CD14-positive monocyte (primary cell): ENCODE results near the gene MED12L. TPM values are rescaled to one million over a fixed set of nuclear protein-coding genes. Genes with fewer than 3 reads are reported as not detected.

Experiments used
- DNase-seq, 3 donors: peaks; one replicate each; pipeline ENCODE4 v3.0.0-alpha.2; 2011 to 2022
- H2AFZ ChIP-seq: 2 replicates; pipeline ENCODE4 v1.6.0; 2012; ENCODE audit warnings: mild to moderate bottlenecking, low read depth, low read length, inconsistent platforms; ENCODE audit not compliant: insufficient read depth, poor library complexity, severe bottlenecking
- H3K27ac ChIP-seq, 2 donors: 1 replicate in 1 of 2; 2 replicates in 1 of 2; pipeline ENCODE4 v1.5.1; 2012 to 2013; ENCODE audit warnings: low read length in 2 of 2, control low read depth in 1 of 2, inconsistent platforms in 1 of 2, low read depth in 1 of 2, mild to moderate bottlenecking in 1 of 2
- H3K27me3 ChIP-seq, 2 donors: one replicate each; pipeline versions ENCODE4 v1.6.0 to v1.6.1; 2011 to 2013; ENCODE audit warnings: low read length in 2 of 2; ENCODE audit not compliant: control insufficient read depth in 2 of 2, insufficient read depth in 2 of 2
- H3K36me3 ChIP-seq, 2 donors: replicated peaks in 1 of 2; 1 replicate in 1 of 2; 2 replicates in 1 of 2; pipeline versions ENCODE4 v1.5.1 to v1.6.1; 2012 to 2013; ENCODE audit warnings: low read length in 2 of 2, control low read depth in 1 of 2, inconsistent platforms in 1 of 2, mild to moderate bottlenecking in 1 of 2; ENCODE audit not compliant: insufficient read depth in 2 of 2, control insufficient read depth in 1 of 2
- H3K4me1 ChIP-seq, 2 donors: 1 replicate in 1 of 2; 2 replicates in 1 of 2; pipeline versions ENCODE4 v1.5.1 to v1.6.1; 2012 to 2013; ENCODE audit warnings: low read length in 2 of 2, control low read depth in 1 of 2, inconsistent platforms in 1 of 2, mild to moderate bottlenecking in 1 of 2, moderate library complexity in 1 of 2; ENCODE audit not compliant: insufficient read depth in 2 of 2, control insufficient read depth in 1 of 2
- H3K4me2 ChIP-seq: replicated peaks from 2 replicates; pipeline ENCODE3; 2012; ENCODE audit warnings: low read length, moderate library complexity, mild to moderate bottlenecking; ENCODE audit not compliant: poor library complexity, severe bottlenecking; ENCODE audit errors: extremely low read depth
- H3K4me3 ChIP-seq, 3 experiments: fragments of 200-600 bp in 1 of 3; sonication (generic) in 1 of 3; replicated peaks in 1 of 3; 1 replicate in 2 of 3; 2 replicates in 1 of 3; pipeline ENCODE4 v1.5.1; 2011 to 2013; ENCODE audit warnings: low read length in 3 of 3, mild to moderate bottlenecking in 3 of 3, control low read depth in 2 of 3, low read depth in 2 of 3, inconsistent platforms in 1 of 3, moderate library complexity in 1 of 3
- H3K79me2 ChIP-seq: 2 replicates; pipeline ENCODE4 v1.6.0; 2012; ENCODE audit warnings: mild to moderate bottlenecking, control low read depth, inconsistent platforms, low read length, moderate library complexity; ENCODE audit not compliant: insufficient read depth
- H3K9ac ChIP-seq: 2 replicates; pipeline ENCODE4 v1.6.0; 2017; ENCODE audit warnings: low read length, mild to moderate bottlenecking; ENCODE audit not compliant: insufficient read depth, poor library complexity, severe bottlenecking
- H3K9me3 ChIP-seq, 2 donors: replicated peaks in 1 of 2; 1 replicate in 1 of 2; 2 replicates in 1 of 2; pipeline versions ENCODE4 v1.5.1 to v1.6.1; 2012 to 2013; ENCODE audit warnings: low read length in 2 of 2, control low read depth in 1 of 2; ENCODE audit not compliant: control insufficient read depth in 1 of 2, insufficient read depth in 1 of 2
- H4K20me1 ChIP-seq: 2 replicates; pipeline ENCODE4 v1.6.0; 2012; ENCODE audit warnings: mild to moderate bottlenecking, low read length, control low read depth, moderate library complexity; ENCODE audit not compliant: insufficient read depth
- H3K27ac Mint-ChIP-seq, 7 donors: one replicate each; pipeline ENCODE4 v1.8.0; 2020; ENCODE audit warnings: mild to moderate bottlenecking in 7 of 7, mixed read lengths in 7 of 7, moderate library complexity in 6 of 7, inconsistent platforms in 2 of 7
- H3K27me3 Mint-ChIP-seq, 3 donors: one replicate each; pipeline ENCODE4 v1.8.0; 2021 to 2022; ENCODE audit warnings: low read depth in 3 of 3, mild to moderate bottlenecking in 3 of 3, mixed read lengths in 3 of 3, moderate library complexity in 3 of 3, inconsistent platforms in 1 of 3
- H3K36me3 Mint-ChIP-seq, 2 donors: one replicate each; pipeline ENCODE4 v1.8.0; 2020; ENCODE audit warnings: mixed read lengths in 2 of 2, inconsistent platforms in 1 of 2, mild to moderate bottlenecking in 1 of 2
- H3K4me1 Mint-ChIP-seq: one replicate; pipeline ENCODE4 v1.8.0; 2020; ENCODE audit warnings: mild to moderate bottlenecking, mixed read lengths
- H3K4me3 Mint-ChIP-seq, 2 donors: one replicate each; pipeline ENCODE4 v1.8.0; 2020; ENCODE audit warnings: mild to moderate bottlenecking in 2 of 2, mixed read lengths in 2 of 2, moderate library complexity in 1 of 2
- H3K9me3 Mint-ChIP-seq, 7 donors: one replicate each; pipeline ENCODE4 v1.8.0; 2020 to 2022; ENCODE audit warnings: mixed read lengths in 7 of 7, mild to moderate bottlenecking in 6 of 7, moderate library complexity in 6 of 7, inconsistent platforms in 2 of 7
- WGBS: methylation state at CpG from one replicate; pipeline ENCODE4 v1.1.5; 2013; ENCODE audit warnings: missing lambda C conversion rate; ENCODE audit not compliant: insufficient coverage; 5-methylcytosine and 5-hydroxymethylcytosine counted together
- intact Hi-C, 2 donors: fragments of 100-400 bp; cut with micrococcal nuclease; formaldehyde crosslinking; loops; one replicate each; pipeline versions ENCODE4 v1.15.0 to v1.15.1; 2023
- polyA plus RNA-seq, 3 donors: library from polyadenylated mRNA; depleted of rRNA in 1 of 3; unstranded in 2 of 3; stranded (reverse) in 1 of 3; fragments of 300-500 nt in 2 of 3; fragments of >200 nt in 1 of 3; fragmentation: Illumina TruSeq in 2 of 3; gene quantifications; 1 replicate in 2 of 3; 2 replicates in 1 of 3; pipeline ENCODE4 v1.2.3, GENCODE V29; 2012 to 2021
- TF ChIP-seq, protein P1 (sequence below): fragments of 200-600 bp; IDR thresholded peaks from one replicate; pipeline ENCODE4 v1.8.0; 2022; ENCODE audit warnings: antibody characterized with exemption, mild to moderate bottlenecking

Gene MED12L
- polyA plus RNA-seq, 3 donors: 0.12 to 0.29 TPM; not detected in 1

DNA sequence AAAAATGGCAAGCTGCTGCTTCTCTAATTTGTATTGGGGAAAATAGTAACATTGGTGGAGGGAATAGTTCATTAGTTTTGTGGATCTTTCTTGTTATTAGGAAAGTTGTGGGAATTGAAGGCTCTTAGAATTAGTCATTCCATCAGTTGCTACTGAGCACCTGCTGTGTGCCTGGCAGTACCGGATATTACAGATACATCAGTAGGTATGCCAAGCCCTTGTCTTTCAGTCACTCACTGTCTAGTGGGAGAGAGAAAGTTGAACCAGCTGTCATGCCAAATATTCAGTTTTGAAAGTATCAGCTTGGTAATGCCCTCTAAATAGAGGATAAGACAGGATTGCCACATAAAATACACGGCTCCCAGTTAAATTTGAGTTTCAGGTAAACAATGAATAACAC is 342.9 kb downstream of the MED12L start:
- H3K9me3 Mint-ChIP-seq: no peaks in the 10 kb centered on the region
- H3K9ac ChIP-seq: no peak overlapping the region
- no peak for DNase-seq
- H3K4me1 ChIP-seq: peaks cover 4 to 5% of the 10 kb centered on the region in 2 donors
- no peaks in the 10 kb centered on the region for H3K27me3 ChIP-seq
- no peak overlapping the region for H3K4me3 Mint-ChIP-seq
- 100% methylated on average over 1 of the region's 2 CpGs for WGBS
- no peaks in the 10 kb centered on the region for H3K27me3 Mint-ChIP-seq
- no peak overlapping the region for H3K4me2 ChIP-seq
- intact Hi-C loops: no loop called here
- no peaks in the 10 kb centered on the region for H3K79me2 ChIP-seq
- peaks cover 6% of the 10 kb centered on the region for H3K4me1 Mint-ChIP-seq
- H4K20me1 ChIP-seq: no peaks in the 10 kb centered on the region
- H3K36me3 Mint-ChIP-seq: no peaks in the 10 kb centered on the region
- no peak overlapping the region for H3K4me3 ChIP-seq
- H3K9me3 ChIP-seq: no peaks in the 10 kb centered on the region
- H3K27ac ChIP-seq: no peak overlapping the region
- no peak overlapping the region for H3K27ac Mint-ChIP-seq
- no peaks in the 10 kb centered on the region for H3K36me3 ChIP-seq
- TF ChIP-seq, protein P1, sequence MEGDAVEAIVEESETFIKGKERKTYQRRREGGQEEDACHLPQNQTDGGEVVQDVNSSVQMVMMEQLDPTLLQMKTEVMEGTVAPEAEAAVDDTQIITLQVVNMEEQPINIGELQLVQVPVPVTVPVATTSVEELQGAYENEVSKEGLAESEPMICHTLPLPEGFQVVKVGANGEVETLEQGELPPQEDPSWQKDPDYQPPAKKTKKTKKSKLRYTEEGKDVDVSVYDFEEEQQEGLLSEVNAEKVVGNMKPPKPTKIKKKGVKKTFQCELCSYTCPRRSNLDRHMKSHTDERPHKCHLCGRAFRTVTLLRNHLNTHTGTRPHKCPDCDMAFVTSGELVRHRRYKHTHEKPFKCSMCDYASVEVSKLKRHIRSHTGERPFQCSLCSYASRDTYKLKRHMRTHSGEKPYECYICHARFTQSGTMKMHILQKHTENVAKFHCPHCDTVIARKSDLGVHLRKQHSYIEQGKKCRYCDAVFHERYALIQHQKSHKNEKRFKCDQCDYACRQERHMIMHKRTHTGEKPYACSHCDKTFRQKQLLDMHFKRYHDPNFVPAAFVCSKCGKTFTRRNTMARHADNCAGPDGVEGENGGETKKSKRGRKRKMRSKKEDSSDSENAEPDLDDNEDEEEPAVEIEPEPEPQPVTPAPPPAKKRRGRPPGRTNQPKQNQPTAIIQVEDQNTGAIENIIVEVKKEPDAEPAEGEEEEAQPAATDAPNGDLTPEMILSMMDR: no peak
- no peak overlapping the region for H2AFZ ChIP-seq

DNA sequence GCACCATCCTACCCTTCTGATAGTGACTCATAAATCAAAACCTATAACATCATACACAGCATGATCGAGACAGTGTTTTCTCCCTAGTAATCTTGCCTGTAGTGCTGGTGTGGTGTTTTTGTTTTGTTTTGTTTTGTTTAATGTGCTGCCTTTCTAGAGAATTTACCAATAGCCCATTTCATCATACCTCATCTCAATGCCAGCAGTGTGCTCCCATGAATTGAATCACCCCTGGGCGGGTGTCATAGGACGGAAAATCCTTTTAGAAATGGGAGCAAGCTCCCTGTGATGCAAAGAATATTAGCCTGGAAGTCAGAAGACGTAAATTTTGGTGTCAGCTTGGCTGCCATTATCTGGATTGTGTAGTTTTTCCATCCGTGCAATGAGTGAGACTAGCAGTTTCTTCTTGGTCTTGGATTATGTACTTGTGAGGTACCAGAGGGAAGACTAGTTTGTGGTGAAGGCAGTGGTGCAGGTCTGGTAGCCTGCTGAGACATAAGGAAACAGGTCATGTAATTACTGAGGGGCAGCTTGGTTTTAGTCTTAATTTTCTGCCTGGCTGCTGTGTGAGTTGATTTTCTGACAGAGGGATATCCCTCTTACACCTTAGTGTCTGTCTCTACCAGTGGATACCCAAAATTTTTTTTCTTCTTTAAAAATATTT is 345.5 kb downstream of the MED12L start:
- H3K36me3 Mint-ChIP-seq: no peaks in the 10 kb centered on the region
- Histone ChIP-seq H3K4me1 (peaks cover 4 to 5% of the 10 kb centered on the region in 2 donors), H3K9me3 (no peaks in the 10 kb centered on the region), H3K36me3 (no peaks in the 10 kb centered on the region), H3K9ac (no peak overlapping the region), H3K27me3 (no peaks in the 10 kb centered on the region), H4K20me1 (no peaks in the 10 kb centered on the region), H3K79me2 (no peaks in the 10 kb centered on the region), H2AFZ (no peak overlapping the region), H3K4me2 (no peak overlapping the region), H3K27ac (no peak overlapping the region), H3K4me3 (no peak overlapping the region)
- TF ChIP-seq, protein P1: no peak
- no peaks in the 10 kb centered on the region for H3K27me3 Mint-ChIP-seq
- no peaks in the 10 kb centered on the region for H3K9me3 Mint-ChIP-seq
- DNase-seq: no peak
- H3K27ac Mint-ChIP-seq: no peak overlapping the region
- 92% methylated on average over 2 of the region's 5 CpGs for WGBS
- intact Hi-C loops: loop anchor here in 1 of 2 donors (10.0 kb wide), 1 partner anchor 404 kb away; no protein-coding TSS in a partner anchor
- no peak overlapping the region for H3K4me3 Mint-ChIP-seq
- peaks cover 5% of the 10 kb centered on the region for H3K4me1 Mint-ChIP-seq
